Coronary artery (tissue), 2 donors: Measurements from ENCODE around the gene SLIT3.

Source experiments
- DNase-seq: peaks from one replicate; pipeline ENCODE4 v3.0.0-alpha.2; 2017; ENCODE audit warnings: low spot score
- H3K27ac ChIP-seq, 2 donors: fragments of 200-600 bp; sonication (generic); one replicate each; pipeline ENCODE4 v1.5.1; 2016 to 2019
- H3K4me3 ChIP-seq: fragments of 200-600 bp; sonication (generic); 2 replicates; pipeline ENCODE4 v1.5.1; 2016; ENCODE audit warnings: mild to moderate bottlenecking, moderate library complexity
- CTCF ChIP-seq: fragments of 200-600 bp; sonication (generic); IDR thresholded peaks from one replicate; pipeline ENCODE4 v1.5.1; 2019; ENCODE audit warnings: antibody characterized with exemption

The SLIT3 gene

GRCh38 chr5:168898247-168898911 is 402.6 kb downstream of the SLIT3 start:
- no peak for DNase-seq
- no peak overlapping the region for H3K27ac ChIP-seq

DNA sequence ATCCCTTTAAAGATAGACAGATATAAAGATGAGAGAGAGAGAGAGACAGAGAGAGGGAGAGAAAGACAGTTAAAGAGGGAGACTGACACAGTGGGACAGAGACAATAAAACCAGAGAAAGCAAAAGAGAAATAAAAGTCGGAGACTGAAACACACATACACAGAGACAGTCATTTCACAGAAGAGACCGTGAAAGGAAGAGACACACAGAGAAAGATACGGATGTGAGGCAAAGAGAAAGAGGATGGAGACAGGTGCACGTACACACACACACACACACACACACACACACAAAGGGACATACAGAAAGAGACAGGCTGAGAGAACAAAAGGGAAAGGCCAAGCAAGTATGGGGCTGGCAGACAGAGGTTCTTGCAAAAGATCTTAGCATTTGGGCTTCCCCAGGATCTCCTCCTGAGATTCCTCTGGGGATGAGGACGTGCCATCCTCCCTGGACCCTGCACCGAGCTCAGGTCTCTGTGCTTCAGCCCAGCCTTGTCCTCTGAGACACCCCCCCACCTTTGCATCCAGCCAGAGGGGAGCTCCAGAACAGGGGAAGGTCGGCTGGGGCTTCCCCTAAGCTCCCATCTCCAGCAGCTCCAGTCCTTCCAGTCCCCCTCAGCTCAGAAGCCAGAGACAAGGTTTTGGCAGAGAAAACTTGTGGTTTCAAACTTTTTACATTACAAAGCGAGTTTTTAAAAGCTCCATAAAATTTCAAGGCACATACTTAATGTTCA is 403.4 kb downstream of the SLIT3 start:
- no peak overlapping the region for H3K4me3 ChIP-seq
- no peak for TF ChIP-seq CTCF
- no peak for DNase-seq
- no peak overlapping the region for H3K27ac ChIP-seq

More at GRCh38 chr5:168898247-168898911, 402.6 kb downstream of the SLIT3 start:
- H3K4me3 ChIP-seq = no peak overlapping the region
- TF ChIP-seq CTCF = no peak

DNA sequence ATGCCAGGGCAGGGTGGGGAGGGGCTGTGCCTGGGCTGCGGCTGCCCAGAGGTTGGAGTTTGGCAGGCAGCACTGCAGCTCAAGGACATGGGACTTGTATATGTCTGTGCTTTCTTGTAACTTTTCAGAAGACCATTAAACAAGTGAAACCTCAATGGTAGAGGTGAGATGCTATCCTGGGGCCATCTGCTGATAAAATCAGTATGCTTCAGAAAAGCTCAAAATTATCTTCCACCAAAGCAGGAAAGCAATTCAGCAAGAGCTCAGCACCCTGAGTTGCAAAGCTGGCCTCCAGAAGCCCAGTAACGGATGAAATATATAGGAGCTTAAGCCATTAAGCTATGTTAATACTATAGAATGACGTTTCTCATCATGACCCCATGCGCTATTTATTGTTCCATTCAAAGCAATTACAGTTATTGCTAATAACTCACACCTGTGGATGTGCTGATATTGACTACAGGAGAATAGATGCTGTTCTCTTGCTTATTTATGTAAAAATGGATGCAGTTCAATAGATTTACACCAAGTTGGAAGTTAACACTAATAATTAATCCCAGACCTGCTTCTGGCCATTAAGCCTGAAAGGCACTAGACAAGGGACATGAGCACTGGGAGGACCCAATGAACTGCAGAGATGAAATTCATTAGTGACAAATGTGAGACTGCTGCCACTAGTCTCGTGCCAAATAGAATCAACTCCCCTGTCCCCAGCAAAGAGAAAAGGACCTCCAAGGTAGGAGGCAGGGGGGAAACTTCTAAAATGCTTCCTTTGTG is 405.5 kb downstream of the SLIT3 start:
- DNase-seq = no peak
- TF ChIP-seq CTCF = no peak
- no peak overlapping the region for H3K4me3 ChIP-seq
- H3K27ac ChIP-seq = no peak overlapping the region

DNA sequence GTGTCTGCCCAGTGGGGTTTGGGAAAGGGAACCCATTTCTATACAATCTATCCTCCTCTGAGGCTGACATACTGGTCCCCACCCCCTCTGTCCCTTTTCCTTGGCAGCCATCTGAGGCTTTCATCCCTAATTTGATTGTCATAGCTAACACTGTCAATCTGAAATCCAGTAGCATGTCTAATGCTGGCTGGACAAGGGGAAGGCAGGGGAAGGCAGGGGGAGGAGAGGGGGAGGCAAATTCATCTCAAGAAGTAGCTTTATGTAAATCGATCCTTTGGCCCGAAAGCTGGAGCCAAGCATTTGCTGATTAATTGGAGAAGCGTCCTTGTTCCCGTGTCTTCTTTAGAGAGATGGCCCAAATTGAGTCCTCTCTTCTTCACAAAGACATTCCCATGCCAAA is 407.7 kb downstream of the SLIT3 start:
- Histone ChIP-seq H3K4me3 (no peak overlapping the region), H3K27ac (no peak overlapping the region)
- TF ChIP-seq CTCF = no peak
- no peak for DNase-seq

DNA sequence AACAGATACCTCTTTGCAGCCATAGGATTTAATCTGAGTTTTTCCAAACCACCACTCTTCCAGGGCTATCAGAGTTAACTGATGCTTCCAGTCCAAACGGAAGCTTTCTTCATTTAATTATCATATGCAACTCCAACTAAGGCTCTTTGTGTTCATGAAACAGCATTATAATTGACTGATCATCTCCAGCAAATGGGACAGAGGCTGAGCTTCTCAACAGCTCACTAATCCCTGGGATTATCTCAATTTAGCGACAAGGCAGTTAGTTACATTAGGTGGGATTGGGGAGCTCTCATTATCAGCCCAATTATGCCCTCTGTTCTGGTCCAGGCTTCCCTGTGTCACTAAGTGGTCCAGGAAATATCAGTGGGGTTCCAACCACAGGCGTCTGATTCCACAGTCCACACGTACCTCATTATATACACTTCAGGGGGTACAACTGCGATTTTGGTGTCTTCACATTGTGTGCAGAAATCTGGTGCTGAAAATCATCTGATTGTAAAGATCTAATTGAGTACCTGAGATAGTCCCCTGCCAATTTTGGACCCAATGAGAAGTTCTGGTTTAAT is 408.2 kb downstream of the SLIT3 start:
- no peak overlapping the region for H3K27ac ChIP-seq
- TF ChIP-seq CTCF = no peak
- no peak overlapping the region for H3K4me3 ChIP-seq
- DNase-seq = no peak

DNA sequence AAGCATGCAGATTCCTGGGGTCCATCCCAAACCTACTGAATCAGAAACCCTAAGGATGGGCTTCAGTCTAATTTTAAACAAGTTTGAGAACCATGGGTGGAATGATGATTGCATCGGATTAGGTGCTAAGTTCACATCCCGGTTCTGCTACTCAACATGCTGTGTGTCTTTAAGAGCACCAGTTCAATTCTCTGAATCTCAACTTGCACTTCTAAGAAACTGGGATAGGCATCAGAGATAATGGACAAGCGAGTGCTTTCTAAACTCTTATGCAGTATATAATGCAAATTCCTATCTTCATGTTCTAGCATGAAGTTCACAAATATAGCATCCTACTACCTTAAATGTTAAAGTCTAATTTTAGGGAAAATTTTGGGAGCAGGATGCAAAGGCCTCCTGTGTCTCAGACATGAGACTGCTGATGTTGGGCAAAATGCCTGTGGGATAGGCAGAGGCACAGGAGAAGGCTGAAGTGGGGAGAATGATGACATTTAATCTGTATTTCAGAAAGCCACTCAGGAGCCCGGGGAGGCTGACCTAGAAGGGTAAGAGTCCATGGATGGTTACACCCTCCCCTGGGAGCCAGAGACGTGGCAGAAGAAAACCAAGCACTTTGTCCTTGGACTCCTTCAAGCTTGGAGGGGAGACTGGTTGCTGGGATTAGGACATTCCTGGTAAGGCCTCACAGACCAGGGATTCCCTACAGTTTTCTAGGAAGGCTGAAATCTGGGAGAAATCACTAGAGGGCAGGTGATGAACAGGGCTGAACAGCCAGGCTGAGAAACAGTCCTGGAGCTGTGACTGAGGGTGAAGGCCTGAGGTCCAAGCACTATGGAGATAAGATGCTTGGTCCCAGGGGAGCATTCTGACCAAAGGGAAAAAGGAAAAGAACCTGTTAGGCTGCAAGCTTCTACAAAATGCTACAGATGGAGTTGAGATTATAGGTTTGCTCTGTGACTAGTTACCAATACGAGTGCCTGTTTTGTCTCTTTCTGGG is 409.8 kb downstream of the SLIT3 start:
- no peak overlapping the region for H3K27ac ChIP-seq
- TF ChIP-seq CTCF = no peak
- H3K4me3 ChIP-seq = no peak overlapping the region
- no peak for DNase-seq
